Measurements from ENCODE around the gene LSM7. TPM values are rescaled to one million over a fixed set of nuclear protein-coding genes. Genes with fewer than 3 reads are reported as not detected.

The LSM7 gene
- total RNA-seq, 4 donors from 2014 or later, result 71.2 to 106 (median 87.5) TPM

GRCh38 chr19:2354670-2355069 is 26.3 kb upstream of the LSM7 start:
- no peaks in the 10 kb centered on the region for H3K9me3 ChIP-seq
- TF ChIP-seq POLR2AphosphoS5 (IDR thresholded peaks at IDR 0.05) (no peak), POLR2A (IDR thresholded peaks at IDR 0.05) (no peak), CTCF (IDR thresholded peaks at IDR 0.05) (no peak), EP300 (IDR thresholded peaks at IDR 0.05) (no peak)
- H3K36me3 ChIP-seq, result peaks cover 34% of the 10 kb centered on the region
- H3K27me3 ChIP-seq, result peaks cover 9% of the 10 kb centered on the region
- no peak overlapping the region for H3K27ac ChIP-seq
- no peak for DNase-seq (ENCODE audit: low spot score in 2 of 2)
- no peaks in the 10 kb centered on the region for H3K4me1 ChIP-seq
- H3K4me3 ChIP-seq, result no peak overlapping the region
- 91% methylated on average over 14 of the region's 17 CpGs for WGBS

GRCh38 chr19:2353887-2354592 is 25.7 kb upstream of the LSM7 start:
- Histone ChIP-seq H3K36me3 (peaks cover 34% of the 10 kb centered on the region), H3K27ac (no peak overlapping the region), H3K4me3 (no peak overlapping the region), H3K27me3 (peaks cover 2% of the 10 kb centered on the region), H3K9me3 (no peaks in the 10 kb centered on the region), H3K4me1 (no peaks in the 10 kb centered on the region)
- no peak for DNase-seq (ENCODE audit: low spot score in 2 of 2)
- TF ChIP-seq POLR2A (IDR thresholded peaks at IDR 0.05), result no peak
- TF ChIP-seq POLR2AphosphoS5 (IDR thresholded peaks at IDR 0.05), result no peak
- TF ChIP-seq CTCF (IDR thresholded peaks at IDR 0.05), result no peak
- TF ChIP-seq EP300 (IDR thresholded peaks at IDR 0.05), result no peak
- 92% methylated on average over 16 of the region's 34 CpGs for WGBS

DNA sequence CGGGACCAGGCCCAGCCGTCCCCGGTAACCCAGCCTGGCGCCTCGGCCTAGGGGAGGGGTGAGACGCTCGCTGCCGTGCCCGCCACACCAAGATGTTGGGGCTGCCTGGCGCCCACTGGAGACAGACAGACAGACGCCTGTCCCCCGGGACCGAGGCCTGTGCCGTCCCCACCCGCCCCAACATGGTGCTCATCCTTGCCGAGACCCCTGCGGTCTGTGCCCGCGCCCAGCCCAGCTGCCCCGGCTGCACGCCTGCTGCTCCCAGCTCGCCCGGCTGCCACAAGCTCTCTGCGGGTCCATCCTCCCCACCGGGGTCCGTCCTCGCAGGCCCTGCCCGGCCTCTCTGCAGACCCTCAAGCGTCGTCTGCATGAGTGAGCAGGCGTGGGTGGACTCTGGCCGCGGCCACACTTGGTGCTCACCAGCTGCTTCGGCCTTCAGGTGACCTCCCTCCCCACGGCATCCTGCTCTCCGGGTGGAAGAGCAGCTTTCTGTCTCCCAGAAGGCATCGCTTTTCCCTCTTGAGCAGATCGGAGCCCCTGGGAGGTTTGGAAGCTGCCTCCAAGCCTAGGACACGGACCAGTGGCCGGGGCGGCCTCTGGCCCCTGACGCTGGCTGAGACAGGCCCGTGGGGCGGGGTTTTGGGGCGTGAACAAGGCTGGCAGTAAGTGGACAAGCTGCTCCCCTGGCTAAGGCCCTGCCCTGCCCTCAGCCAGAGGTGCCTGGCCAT is 24.9 kb upstream of the LSM7 start:
- no peaks in the 10 kb centered on the region for H3K9me3 ChIP-seq
- TF ChIP-seq POLR2AphosphoS5 (IDR thresholded peaks at IDR 0.05) (no peak), EP300 (IDR thresholded peaks at IDR 0.05) (no peak), POLR2A (IDR thresholded peaks at IDR 0.05) (no peak)
- DNase-seq (ENCODE audit: low spot score in 2 of 2), result no peak
- peaks cover 40% of the 10 kb centered on the region for H3K36me3 ChIP-seq
- no peak overlapping the region for H3K4me3 ChIP-seq
- no peaks in the 10 kb centered on the region for H3K4me1 ChIP-seq
- H3K27me3 ChIP-seq, result no peaks in the 10 kb centered on the region
- no peak overlapping the region for H3K27ac ChIP-seq
- 91% methylated on average over 28 of the region's 45 CpGs for WGBS

DNA sequence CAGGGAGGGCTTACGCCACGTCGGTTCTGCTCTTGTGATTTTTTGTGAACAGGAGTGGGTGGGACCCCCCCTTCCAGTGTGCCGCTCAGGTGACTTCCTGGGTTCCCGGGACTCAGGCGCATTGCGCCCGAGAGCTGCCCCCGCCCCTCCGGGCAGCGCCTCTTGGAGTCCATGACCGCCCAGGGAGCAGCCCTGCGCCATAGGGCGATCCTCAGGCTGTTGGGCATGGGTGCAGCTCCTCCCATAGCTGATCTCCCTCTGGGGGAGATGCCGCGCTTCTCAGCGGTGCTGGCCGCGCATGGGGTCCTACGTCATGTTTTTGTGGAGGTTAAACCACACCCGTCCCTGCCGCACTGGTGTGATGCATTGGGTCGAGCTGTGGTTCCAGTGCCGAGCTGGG is 23.7 kb upstream of the LSM7 start:
- Histone ChIP-seq H3K9me3 (no peaks in the 10 kb centered on the region), H3K27ac (no peak overlapping the region), H3K36me3 (peaks cover 40% of the 10 kb centered on the region), H3K4me3 (no peak overlapping the region), H3K27me3 (no peaks in the 10 kb centered on the region), H3K4me1 (no peaks in the 10 kb centered on the region)
- no peak for DNase-seq (ENCODE audit: low spot score in 2 of 2)
- TF ChIP-seq POLR2A (IDR thresholded peaks at IDR 0.05) (no peak), CTCF (IDR thresholded peaks at IDR 0.05) (no peak), POLR2AphosphoS5 (IDR thresholded peaks at IDR 0.05) (no peak), EP300 (IDR thresholded peaks at IDR 0.05) (no peak)
- 80% methylated on average over 3 of the region's 24 CpGs for WGBS

DNA sequence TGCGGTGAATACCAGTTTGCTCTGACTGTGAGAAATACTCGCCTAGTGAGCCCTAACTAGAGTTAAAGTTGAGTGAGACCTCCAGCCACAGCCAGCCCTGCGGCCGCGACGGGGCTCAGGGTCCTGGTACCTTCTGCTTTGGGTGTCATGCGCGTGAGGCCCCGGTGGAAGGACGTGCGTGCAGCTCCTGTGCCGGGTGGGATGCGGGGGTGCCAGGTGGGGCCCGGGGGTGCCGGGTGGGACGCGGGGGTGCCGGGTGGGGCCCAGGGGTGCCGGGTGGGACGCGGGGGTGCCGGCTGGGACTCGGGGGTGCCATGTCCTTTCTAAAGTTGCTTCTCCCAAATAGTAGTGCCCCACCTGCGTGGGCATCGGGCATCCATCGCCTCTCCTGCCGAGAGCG is 23.2 kb upstream of the LSM7 start:
- no peak overlapping the region for H3K4me3 ChIP-seq
- DNase-seq (ENCODE audit: low spot score in 2 of 2), result no peak
- no peaks in the 10 kb centered on the region for H3K4me1 ChIP-seq
- H3K9me3 ChIP-seq, result no peaks in the 10 kb centered on the region
- H3K27ac ChIP-seq, result no peak overlapping the region
- H3K36me3 ChIP-seq, result peaks cover 43% of the 10 kb centered on the region
- no peaks in the 10 kb centered on the region for H3K27me3 ChIP-seq
- no CpG with 5 or more reads among the region's 28 CpGs for WGBS
- TF ChIP-seq CTCF (IDR thresholded peaks at IDR 0.05) (no peak), POLR2AphosphoS5 (IDR thresholded peaks at IDR 0.05) (no peak), EP300 (IDR thresholded peaks at IDR 0.05) (no peak), POLR2A (IDR thresholded peaks at IDR 0.05) (no peak)
